GM19043 (cell line): Measurements from ENCODE around the gene NF2.
"Not testable (repeated sequence)": the region's sequence is repeated elsewhere in the genome, so short reads cannot be mapped to it uniquely, and the experiment has no call there.

Experiments used
- ATAC-seq: cut with Tn5 transposase; IDR thresholded peaks from one replicate; pipeline ENCODE4 v1.9.1; 2021; ENCODE audit warnings: low read depth; ENCODE audit not compliant: unreplicated experiment

The NF2 gene

DNA sequence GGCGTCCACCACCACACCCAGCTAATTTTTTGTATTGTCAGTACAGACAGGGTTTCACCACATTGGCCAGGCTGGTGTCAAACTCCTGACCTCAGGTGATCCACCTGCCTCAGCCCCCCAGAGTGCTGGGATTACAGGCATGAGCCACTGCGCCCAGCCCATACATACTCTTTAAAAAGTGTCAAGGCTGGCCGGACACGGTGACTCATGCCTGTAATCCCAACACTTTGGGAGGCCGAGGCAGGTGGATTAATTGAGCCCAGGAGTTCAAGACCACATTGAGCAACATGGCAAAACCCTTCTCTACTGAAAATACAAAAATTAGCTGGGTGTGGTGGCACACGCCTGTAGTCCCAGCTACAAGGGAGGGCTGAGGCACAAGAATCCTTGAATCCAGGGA, 9.0 kb upstream of the NF2 start:
- ATAC-seq: not testable (repeated sequence)

DNA sequence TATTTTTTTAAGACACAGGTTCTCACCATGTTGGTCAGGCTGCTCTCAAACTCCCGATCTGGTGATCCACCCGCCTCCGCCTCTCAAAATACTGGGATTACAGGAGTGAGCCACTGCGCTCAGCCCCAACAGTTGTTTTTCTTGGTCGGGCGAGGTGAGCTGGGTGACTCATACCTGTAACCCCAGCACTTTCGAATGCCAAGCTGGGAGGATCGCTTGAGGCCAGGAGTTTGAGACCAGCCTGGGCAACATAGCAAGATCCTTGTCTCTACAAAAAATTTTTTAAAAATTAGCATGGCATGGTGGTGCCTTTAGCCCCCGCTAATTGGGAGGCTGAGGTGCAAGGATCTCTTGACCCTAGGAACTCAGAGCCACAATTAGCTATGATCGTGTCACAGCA, 7.0 kb upstream of the NF2 start:
- no peak for ATAC-seq

DNA sequence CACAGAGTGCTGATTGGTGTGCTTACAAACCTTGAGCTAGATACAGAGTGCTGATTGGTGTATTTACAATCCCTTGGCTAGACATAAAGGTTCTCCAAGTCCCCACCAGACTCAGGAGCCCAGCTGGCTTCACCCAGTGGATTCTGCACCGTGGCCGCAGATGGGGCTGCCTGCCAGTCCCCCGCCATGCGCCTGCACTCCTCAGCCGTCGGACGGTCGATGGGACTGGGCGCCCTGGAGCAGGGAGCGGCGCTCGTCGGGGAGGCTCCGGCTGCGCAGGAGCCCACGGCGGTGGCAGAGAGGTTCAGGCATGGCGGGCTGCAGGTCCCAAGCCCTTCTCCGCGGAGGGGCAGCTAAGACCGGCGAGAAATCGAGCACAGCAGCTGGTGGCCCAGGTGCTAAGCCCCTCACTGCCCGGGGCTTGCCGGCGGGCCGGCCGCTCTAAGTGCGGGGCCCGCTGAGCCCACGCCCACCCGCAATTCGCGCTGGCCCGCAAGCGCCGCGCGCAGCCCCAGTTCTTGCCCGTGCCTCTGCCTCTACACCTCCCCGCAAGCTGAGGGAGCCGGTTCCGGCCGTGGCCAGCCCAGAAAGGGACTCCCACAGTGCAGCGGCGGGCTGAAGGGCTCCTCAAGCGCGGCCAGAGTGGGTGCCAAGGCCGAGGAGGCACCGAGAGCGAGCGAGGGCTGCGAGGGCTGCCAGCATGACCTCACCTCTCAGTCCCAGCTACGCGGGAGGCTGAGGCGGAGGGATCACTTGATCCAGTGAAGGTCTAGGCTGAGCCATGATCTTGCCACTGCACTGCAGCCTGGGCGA, 5.4 kb upstream of the NF2 start:
- ATAC-seq: not testable (repeated sequence)

DNA sequence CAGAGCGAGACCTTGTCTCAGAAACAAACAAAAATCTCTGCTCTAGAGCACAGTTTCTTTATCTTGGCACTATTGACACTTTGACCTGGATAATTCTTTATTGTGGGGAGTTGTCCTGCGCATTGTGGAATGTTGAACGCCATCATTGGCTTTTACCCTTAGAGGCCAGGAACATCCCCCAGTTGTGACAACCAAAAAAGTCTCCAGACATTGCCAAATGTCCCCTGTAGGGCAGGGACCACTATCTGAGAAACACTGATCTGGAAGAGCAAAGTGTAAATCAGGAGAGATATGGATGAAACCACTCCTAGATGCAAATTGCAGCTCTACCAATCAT, 4.8 kb upstream of the NF2 start:
- ATAC-seq: no peak

DNA sequence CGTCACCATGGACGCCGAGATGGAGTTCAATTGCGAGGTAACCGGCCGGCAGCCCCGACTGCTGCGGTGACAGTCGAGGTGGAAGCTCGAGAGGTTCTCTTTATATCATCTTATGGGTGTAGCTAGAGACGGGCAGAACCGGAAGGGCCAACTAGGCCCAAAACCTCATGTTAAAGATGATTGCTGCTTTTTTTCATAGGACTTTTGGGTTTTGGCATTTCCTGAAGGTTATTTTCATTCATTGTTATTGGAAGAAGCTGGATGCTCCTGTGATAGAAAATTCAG, 585 bp downstream of the NF2 start:
- no peak for ATAC-seq

DNA sequence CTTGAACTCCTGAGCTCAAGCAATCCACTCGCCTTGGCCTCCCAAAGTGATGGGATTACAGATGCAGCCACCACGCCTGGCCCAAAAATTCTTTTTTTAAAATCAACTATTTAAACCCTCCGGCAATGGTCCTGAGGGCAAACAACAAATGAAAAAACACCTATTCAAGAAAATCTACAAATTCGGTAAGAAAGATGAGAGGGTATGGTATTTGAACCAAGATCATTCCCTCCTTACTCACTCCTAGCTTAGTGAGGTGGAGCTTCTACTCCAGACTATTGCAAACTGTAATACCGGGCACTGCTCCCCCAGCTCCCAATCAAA, 2.1 kb downstream of the NF2 start:
- no peak for ATAC-seq

DNA sequence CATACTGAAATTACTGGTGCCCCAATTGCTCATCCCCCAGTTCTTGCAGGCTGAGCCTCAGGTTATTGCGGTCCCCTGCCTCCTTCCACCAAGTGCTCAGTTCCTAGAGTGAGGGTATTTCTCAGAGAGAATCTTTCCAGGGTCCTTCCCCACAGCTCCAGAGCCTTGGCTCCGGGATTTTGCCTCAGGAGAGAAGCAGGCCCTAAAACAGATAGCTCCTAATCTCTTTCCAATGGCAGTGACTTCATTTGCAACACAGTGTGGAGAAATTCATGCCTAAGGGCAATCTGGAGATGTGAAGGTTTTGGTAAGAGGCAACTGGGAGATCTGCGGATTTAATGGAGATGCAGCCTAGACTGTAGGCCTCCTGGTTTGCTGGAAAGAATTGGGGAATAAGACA, 2.9 kb downstream of the NF2 start:
- ATAC-seq: no peak

DNA sequence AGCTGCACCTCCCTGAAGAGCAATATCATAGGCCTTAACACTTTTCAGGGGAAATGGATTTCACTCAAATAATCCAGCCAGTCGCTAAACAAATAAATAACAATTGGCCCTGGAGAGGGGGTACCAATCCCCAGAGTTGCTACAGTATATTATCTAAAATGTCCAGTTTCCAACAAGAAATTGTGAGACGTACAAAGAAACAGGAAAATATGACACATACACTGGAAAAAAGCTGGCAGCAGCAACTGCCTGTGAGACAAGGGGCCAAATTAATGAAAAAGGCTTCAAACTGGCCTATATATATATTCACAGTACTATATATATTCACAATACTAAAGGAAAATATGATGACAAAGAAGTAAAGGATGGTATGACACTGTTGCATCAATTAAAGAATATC, 4.0 kb downstream of the NF2 start:
- no peak for ATAC-seq

DNA sequence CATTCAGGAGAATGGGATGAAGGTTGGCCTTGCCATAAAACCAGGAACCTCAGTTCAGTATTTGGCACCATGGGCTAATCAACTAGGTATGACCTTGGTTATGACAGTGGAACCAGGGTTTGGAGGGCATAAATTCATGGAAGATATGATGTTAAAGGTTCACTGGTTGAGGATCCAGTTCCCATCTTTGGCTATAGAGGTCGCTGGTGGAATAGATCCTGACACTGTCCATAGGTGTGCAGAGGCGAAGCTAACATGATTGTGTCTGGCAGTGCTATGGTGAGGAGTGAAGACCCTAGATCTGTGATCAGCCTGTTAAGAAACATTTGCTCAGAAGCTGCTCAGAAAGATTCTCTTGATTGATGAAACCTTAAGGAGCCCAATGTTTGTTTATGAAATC, 5.7 kb downstream of the NF2 start:
- no peak for ATAC-seq

DNA sequence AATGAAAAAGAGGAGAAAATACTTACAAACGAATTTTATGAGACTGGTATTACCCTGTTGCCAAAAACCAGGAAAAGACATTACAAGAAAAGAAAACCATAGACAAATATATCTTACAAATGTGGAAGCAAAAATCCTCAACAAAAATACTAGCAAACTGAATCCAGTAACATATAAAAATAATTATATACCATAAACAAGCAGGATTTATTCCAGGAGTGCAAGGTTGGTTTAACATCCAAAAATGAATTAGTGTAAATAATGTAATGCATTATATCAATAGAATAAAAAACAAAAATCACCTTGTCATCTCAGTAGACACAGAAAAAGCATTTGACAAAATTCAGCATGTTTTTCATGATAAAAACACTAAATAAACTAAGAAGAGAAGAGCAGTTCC, 7.3 kb downstream of the NF2 start:
- no peak for ATAC-seq

DNA sequence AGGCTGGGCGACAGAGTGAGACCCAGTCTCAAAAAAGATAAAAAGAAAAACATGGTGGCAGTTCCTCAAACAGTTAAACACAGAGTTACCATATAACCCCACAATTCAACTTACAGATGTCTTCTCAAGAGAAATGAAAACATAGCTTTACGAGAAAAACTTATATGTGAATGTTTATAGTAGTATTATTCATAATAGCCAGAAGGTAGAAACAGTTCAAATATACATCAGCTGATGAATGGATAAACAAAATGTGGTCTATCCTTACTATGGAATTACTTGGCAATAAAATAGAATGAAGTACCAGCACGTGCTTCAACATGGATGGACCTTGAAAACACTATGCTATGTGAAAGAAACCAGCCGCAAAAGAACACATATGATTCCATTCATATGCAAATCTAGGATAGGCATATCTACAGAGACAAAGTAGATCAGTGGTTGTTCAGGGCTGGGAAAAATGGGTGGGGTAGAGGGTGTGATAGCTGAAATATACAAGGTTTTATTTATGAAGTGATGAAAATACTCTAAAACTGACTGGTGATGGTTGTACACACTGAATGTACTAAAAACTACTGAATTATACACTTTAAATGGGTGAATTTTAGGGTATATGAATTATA, 12.4 kb downstream of the NF2 start:
- no peak for ATAC-seq

DNA sequence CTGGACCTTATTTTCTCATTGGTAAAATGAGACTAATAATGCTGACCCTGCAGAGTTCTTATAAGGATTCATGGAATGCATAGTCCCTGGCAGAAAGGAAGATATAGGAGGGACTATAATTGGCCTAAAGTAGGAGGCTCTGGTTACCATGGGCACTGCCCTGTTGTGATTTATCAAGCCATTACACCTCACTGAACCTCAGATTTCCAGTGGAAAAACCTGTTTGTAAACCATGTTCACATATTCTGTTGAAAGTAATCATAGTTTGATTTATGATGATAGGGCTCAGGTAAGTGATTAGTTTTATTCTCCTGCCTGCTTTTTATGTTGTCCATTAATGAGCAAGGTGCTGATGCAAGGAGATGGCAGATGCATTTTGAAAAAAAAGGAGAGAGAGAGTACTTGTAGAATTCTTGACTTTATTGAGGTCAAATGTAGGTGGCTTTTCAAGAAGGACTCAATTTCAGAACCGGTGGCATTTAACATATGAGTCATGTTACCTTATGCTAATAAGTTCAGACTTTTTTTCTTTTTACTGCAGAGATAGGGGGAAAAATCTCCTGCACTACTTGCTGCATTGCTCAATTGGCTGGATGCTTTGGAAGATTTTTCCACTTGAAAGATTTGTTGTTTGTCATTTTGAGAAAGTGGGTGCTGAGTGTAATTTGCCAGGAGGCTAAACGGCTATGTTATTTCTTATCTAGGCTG, 14.6 kb downstream of the NF2 start:
- ATAC-seq: no peak

DNA sequence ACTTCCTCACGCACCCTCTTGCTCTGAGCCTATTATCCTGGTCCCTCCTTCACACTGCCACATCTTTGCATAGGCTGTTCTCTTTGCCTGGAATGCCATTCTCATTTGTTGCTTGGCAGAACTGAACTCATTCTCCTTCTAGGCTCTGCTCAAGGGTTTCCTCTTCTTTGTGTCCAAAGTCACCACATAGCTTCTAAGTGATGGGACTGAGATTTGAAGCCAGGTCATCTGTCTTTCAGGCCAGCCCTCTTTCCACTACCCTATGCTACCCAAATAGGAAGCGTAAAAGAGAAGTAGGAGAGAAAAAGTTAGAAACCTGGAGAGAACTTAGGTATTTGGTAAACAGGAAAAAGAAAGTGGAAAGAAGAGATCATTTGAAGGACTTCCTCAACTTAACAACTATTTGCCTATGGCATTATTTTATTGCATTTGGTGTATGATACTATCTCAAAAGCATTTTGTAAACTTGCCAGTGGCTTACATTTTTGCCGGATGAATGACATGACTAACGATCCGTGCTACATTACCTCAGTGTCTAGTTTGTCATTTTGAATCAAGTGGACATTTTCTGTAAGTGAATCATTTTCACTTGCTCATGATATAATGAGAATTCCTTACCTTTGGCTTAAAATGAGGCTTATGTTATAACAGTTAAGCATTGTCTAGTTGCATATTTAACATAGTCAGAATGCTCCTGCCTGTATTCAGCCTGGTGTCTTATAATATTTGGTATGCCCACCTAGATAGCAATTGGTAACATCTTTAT, 18.5 kb downstream of the NF2 start:
- no peak for ATAC-seq

DNA sequence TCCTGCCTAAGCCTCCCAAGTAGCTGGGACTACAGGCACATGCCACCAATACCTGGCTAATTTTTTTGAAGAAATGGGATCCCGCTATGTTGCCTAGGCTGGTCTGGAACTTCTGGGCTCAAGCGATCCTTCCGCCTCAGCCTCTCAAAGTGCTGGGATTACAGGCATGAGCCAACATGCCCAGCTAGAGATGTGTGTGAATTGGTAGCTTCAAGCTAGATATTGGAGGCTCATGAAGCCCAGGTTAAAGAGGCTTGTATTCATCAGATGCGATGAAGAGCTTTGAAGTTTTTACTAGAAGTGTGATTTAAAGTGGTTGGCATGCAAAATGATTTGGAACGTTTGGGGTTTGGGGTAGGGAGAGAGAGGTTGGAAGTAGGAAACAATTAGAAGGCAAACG, 19.6 kb downstream of the NF2 start:
- no peak for ATAC-seq

DNA sequence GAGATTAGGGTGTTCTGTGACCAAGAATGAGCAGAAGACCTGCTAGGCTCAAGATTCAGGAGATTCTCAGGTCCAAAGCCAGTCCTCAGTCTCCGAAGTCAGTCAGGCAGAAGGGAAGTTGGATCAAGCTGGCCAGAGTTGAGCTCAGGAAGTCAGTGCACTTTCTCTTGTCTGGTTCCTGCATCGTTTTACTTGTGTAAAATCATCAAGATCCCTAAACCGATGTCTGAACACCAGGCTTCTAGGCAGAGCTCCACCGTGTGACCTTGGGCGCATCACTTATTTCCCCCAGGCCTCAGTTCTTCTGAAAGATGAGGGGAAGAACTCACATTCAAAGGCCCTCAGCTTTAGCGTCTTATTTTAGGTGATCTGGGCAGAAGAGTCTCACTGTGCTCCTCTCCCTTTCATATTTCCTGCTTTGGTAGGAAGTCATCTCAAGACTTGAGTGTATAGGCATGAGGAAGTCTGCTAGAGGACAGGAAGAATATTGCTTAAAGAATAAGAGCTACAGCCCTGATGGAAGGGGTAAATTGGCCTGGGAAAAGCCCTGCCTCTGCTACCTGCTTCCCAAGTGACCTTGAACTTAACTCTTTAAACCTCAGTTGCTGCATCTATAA, 20.2 kb downstream of the NF2 start:
- no peak for ATAC-seq

DNA sequence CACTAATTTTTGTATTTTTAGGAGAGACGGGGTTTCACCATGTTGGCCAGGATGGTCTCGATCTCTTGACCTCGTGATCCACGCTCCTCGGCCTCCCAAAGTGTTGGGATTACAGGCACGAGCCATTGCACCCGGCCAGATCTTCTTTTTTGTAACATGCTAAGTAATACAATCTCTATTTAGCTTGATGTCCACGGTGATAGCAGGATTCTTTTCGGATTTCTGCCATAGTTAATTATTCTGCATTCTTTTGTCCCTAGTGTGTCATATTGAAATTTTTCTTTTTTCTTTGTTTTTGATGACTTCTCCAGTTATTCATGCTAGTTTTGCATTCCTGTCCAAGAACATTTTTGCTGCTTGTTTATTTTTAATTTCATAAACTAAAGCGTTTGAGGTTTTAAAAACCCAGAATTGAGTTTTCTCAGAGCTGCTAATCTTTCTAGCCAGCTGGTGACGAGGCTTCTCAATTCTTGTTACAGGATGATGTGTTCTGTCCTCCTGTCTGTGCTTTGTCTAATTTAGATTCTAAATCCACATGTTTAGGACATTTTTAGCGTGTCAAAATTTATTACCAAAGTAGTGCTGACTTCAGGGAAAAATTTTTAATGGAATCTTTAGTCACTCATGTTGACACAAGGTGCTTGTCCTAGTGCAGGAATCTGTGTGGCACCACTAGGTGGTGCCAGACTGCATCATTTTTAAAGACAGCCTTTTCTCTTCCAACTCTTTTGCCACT, 21.8 kb downstream of the NF2 start:
- no peak for ATAC-seq

DNA sequence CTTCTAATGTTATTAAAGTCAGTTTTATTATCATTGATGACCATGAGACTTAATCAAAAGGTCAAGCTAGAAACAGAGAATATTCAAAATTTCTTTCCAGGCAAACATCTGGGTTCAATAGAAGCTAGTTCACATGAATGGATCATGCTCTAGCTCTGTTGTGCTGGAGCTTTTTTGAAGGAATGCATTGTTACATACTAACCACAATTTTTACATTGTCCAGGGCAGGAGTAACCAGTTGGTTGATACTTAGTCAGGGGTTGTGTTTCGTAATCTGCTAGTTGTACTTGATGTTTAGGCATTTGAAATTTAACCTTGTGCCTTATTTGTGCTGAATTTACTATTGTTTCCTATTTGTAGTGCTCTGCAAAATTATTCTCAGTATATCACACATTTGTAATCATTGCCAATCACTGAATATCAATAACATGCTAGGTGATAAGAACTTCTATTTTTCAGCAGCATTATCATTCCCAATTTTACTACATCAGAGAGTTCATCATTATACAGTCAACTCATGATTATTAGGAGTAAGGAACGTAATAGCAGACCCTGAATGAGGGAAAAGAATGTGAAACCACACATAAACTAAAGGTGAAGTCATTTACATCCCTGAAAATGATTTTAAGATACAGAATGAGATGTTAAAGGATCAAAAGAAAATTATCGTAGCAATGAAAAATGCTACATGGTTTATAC, 23.2 kb downstream of the NF2 start:
- no peak for ATAC-seq

DNA sequence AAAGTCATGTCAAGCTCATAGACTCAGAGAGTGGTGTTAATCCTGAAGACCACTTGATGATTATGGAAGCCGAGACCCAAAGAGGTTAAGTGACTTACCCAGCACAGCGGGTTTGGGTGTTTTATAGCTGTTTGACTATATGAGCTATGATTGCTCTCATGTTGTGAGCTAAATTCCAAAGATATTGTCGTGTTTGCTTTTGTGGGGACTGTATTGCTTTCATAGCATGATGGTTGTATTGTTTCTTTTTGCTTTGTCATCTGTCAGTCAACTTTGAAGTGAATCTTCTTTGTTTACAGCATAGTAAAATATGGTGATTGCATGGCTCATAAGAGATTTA, 23.7 kb downstream of the NF2 start:
- no peak for ATAC-seq

DNA sequence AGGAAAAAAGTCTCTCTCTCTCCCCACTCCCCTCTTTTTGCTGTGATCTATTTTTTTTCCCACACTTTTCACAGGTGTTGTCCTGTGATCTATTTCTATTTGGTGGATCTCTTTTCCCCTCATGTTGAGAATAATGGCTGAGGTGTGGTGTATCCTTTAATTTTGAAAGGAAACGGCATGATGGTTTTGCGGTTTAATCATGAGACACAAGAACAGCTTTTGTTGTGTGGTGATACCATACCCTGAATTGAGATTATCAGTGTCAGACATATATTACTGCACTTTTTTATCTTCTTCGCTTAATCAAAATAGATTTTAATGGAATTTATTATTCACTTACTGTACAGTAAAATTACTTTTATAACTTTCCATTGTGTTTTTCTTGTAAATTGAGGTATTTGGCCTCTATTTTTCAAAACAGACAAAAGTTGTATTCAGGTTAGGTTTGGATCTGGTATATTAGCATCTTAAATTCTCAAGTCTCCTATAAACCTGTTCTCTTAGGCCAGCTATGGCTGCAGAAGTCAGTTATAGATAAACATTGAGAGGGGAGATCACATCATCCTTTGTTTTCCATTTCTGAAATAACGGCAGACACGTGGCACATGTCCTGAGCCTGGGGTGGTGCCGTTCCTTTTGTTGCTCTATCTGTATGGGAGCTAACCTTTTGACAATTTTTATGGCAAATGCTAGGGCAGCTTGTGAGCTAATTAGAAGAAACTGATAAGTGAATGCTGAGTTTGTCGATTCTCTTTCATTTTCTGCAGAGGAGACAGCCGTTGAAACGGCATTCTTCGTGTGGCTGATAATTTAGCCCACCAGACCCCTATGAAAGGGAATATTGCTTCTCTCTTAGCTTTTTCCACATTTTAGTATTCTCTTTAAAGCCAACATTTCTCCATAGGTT, 25.8 kb downstream of the NF2 start:
- ATAC-seq: no peak
